SU-DHL-6 (cell line): ENCODE results near the gene INTS12.

Experiments
- CTCF ChIP-seq: fragments of 200-600 bp; sonication (generic); IDR thresholded peaks from one replicate; pipeline ENCODE4 v1.5.1; 2017; ENCODE audit warnings: antibody characterized with exemption, mild to moderate bottlenecking, low read length, moderate library complexity; ENCODE audit not compliant: insufficient read depth, poor library complexity, severe bottlenecking
- EZH2phosphoT487 ChIP-seq: fragments of 200-600 bp; sonication (generic), shearing (Covaris generic); conservative IDR thresholded peaks from 2 replicates; pipeline ENCODE4 v1.6.1; 2018; ENCODE audit warnings: mild to moderate bottlenecking, antibody characterized with exemption, low read length, moderate library complexity, mixed read lengths

GRCh38 chr4:105686571-105686970 is 21.9 kb downstream of the INTS12 start:
- no peak for TF ChIP-seq CTCF
- TF ChIP-seq EZH2phosphoT487 = no peak
